Measurements from ENCODE around the gene TRAPPC2L. TPM values are rescaled to one million over a fixed set of nuclear protein-coding genes. Genes with fewer than 3 reads are reported as not detected.

Gene TRAPPC2L
- total RNA-seq, 1 donor from 2014 or later: 41.2 TPM

DNA sequence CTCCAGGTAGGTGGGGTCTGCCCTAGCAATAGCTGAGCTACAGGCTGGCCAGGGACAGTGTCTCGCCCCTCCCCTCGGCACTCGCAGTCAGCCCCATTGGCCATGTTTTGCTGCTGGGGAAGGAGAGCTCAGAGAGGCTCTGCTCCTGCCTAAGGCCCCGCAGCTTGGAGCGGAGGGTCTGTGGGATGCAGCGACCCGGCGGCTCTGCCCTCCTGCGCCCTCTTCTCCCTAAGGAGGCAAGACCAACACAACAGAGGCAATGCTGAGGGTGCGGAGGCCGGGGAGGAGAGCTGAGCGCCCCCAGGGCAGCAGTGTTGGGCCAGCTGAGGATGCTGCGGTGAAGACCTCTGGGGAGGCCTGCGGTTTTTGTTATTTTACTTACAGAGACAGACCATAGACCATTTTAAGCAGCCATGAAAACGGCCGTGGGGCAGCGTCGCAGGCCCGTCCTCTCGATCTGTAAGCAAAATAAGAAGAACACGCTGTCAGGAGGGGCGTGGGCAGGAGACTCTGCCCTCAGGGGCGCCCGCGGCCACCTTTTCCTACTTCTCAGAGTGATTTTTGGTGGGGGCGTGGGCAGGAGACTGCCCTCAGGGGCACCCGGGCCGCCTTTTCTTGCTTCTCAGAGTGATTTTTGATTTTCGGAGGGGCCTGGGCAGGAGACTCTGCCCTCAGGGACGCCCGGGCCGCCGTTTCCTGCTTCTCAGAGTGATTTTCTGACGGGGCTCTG lies 40.9 kb downstream of the TRAPPC2L start:
- intact Hi-C loops (cut with DNase I): no loop called here
- DNase-seq (ENCODE audit: low spot score): no peak
- ATAC-seq: no peak

DNA sequence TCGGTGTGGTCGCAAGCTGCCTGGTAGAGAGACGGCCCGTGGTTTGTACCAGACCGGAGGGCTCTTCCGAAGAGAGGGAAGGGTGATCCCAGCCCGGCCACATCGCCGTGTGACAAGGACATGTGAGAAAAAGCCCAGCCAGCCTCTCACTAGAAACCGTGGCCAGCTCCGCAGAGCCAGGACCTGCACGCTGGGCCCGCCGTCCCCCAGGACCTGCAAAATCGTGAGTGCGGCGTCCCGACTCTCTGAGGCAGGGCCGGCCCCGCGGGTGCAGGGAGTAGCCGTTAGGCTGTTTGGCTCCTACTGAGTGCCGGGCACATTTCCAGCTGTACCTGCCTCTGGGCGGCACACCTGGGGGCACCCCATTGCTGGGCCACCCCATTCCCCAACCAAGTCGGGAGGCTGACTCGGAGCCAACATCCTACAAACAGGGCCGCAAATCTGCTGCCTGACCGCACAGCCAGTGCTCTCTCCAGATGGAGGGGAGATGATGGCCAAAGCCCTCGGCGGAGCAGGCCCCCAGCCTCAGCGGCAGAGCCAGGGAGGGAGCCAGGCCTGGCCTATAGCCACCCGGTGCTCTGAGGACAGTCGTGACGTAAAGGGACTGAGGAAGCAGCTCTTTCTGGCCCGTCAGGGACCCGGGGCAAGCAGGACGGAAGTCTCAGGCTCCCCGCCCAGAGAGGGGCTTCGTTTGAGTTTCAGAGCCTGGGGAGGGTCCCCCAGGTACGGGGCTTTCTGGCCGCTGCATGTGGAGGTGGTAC lies 43.2 kb downstream of the TRAPPC2L start:
- ATAC-seq (no peak), DNase-seq (ENCODE audit: low spot score) (no peak)
- intact Hi-C loops (cut with DNase I): no loop called here

- intact Hi-C loops (cut with DNase I): no loop called here
- ATAC-seq (no peak), DNase-seq (ENCODE audit: low spot score) (no peak)
Observed at GRCh38 chr16:88900662-88901052, 43.7 kb downstream of the TRAPPC2L start.

DNA sequence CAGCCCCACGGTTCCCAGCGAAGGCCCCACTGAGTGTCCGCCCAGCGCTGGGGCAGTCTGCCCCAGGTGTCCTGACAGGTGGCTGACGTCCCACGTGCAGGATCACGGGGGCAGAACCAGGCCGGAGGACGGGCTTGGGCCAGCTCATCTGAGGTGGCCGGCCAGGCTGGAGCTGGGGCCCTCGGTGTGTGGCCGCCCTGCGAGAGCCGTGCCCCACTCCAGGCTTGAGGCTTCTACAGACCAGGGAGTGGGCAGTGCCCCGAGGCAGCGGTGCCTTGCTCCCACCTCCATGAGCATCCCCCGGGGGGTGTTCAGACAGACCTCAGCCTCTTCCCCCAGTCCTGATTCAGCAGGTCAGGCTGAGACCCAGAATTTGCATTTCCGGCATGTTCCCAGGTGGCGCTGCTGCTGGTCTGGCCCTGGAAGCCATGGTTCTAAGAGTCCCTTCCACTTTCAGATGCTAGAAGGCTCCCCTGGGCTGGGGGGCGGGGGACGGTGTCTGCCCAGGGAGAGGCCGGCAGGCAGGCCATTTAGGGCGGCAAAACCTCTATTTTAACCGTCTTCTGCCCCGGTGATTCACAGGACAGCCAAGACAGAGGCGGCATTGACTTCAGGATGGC lies 44.9 kb downstream of the TRAPPC2L start:
- intact Hi-C loops (cut with DNase I): no loop called here
- DNase-seq (ENCODE audit: low spot score) (no peak), ATAC-seq (no peak)

GRCh38 chr16:88902744-88903143 lies 45.8 kb downstream of the TRAPPC2L start:
- DNase-seq (ENCODE audit: low spot score): no peak
- ATAC-seq: no peak
- intact Hi-C loops (cut with DNase I): no loop called here

DNA sequence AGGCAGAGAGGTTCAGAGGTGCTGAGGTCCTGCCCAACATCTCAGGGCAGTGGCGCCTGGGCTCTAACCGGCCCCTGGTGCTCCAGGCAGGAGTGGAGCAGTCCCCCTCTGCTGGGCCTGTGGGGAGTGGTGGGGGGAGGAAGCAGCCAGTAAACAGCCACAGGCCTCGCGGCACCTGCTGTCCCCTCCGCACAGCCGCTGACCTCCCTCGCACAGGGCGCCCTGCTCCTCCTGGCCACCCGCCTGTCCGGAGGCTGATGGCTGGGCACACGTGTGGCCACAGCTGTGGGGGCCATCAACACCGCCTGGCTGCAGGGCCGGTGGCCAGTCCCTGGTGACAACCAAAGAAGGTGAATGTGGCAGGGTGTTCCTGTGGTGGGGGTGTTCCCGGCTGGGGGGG lies 46.3 kb downstream of the TRAPPC2L start:
- intact Hi-C loops (cut with DNase I): no loop called here
- no peak for DNase-seq (ENCODE audit: low spot score)
- ATAC-seq: no peak

GRCh38 chr16:88904676-88905365 lies 47.9 kb downstream of the TRAPPC2L start:
- DNase-seq (ENCODE audit: low spot score): no peak
- intact Hi-C loops (cut with DNase I): no loop called here
- ATAC-seq: no peak

DNA sequence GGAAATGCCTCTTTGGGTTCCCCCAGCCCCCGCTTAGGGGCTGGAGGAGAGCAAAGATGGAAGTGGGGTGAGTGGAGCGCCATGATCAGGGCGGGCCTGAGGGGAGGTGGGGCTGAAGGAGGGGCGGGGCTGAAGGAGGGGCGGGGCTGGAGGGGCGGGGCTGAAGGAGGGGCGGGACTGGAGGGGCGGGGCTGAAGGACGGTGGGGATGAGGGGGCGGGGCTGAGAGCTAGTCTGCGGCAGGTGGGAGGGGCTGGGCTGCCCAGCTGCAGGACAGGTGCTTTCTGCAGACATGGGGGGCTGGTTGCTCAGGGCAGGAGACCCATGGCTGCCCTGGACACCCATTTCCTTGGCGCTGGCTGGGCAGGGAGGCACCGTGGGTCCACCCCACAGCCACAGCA lies 48.6 kb downstream of the TRAPPC2L start:
- ATAC-seq: no peak
- no peak for DNase-seq (ENCODE audit: low spot score)

DNA sequence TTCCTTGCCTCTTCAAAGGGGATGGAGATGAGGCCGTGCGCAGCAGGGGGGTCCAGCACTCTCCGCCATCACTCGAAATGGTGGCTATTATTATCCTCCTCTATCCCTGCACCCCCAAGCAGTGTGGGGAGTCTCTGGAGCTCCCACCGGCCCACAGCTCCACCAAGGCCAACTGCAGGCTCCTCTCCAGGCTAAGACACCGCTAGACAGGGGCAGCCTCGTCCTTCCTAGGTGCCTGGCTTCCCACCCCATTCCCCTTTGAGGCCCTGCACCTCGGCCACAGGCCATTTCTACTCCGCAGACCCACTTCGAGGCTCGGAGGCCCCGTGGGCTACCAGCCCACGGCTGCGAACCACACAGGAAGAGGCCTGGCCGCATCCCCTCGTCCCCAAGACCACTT lies 49.1 kb downstream of the TRAPPC2L start:
- DNase-seq (ENCODE audit: low spot score) (no peak), ATAC-seq (no peak)
- intact Hi-C loops (cut with DNase I): no loop called here

More for the DNA sequence above, 48.6 kb downstream of the TRAPPC2L start:
- intact Hi-C loops (cut with DNase I): no loop called here

DNA sequence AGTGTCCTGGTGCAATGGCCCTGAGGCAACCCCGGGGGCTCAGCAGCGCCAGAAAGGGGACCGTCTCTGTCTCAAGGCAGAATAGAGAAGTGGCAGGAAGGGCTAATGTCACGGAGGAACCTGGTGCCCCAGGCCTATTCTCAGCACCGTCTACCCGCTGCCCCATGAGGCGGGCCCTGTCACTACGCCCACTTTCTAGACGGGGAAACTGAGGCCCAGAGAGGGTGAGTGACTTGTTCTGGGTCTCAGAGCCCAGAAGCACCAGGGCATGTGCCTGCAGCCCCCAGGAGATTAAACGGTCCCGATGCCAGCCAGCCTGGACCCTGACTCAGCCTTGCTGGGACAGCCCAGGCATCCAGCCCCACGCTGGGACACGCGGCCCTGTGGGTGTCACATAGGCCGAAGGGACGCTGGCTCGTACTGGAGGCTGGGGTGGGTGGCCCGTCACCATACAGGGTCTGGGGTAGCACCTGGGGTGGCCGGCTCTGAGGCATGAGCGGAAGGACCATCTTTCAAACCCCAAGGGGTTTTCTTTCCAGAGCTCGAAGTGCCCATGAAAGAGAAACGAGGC lies 49.7 kb downstream of the TRAPPC2L start:
- ATAC-seq: no peak
- DNase-seq (ENCODE audit: low spot score): no peak
- intact Hi-C loops (cut with DNase I): no loop called here

GRCh38 chr16:88907768-88908167 lies 50.8 kb downstream of the TRAPPC2L start:
- no peak for ATAC-seq
- DNase-seq (ENCODE audit: low spot score): no peak
- intact Hi-C loops (cut with DNase I): no loop called here

- intact Hi-C loops (cut with DNase I): no loop called here
- no peak for ATAC-seq
- no peak for DNase-seq (ENCODE audit: low spot score)
Observed at GRCh38 chr16:88908307-88908706, 51.4 kb downstream of the TRAPPC2L start.

DNA sequence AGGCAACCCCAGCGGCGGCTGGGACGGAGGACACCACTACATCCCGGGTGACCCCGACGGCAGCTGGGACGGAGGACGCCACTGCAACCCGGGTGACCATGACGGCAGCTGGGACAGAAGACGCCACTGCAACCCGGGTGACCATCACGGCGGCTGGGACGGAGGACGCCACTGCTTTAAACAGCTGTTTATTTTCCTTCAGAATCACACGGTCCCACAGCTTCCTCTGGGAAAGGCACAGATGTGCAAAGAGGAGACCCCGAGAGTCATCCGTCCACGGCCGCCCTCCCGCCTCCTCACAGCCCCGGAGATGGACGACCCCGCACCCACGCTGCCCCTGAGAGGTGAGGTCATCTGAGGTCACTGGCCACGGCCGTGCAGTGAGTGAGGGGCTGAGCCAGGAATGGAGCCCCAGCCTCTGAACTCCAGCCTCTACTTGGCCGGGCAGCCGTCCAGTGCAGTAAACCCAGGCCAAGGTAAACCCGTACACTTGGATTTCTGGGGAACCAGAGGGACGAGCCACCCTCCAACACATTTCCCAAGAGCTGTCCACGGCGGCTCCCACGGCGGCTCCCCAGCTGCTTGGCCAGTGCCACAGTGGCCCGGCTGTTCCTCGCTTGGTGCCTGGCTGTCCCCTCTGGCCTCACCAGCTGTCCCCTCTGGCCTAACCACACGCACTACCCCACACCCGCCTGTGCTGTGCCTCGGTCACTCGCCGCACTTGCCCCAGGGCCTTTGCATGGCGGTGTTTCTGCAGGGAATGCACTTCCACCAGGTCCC lies 52.7 kb downstream of the TRAPPC2L start:
- peak; percentile 50 for ATAC-seq
- intact Hi-C loops (cut with DNase I): no loop called here
- DNase-seq (ENCODE audit: low spot score): no peak

- DNase-seq (ENCODE audit: low spot score) (no peak), ATAC-seq (no peak)
- intact Hi-C loops (cut with DNase I): no loop called here
Observed at GRCh38 chr16:88910284-88911135, 53.6 kb downstream of the TRAPPC2L start.

- ATAC-seq: peak; percentile 3
- DNase-seq (ENCODE audit: low spot score): no peak
- intact Hi-C loops (cut with DNase I): no loop called here
Observed at GRCh38 chr16:88911136-88911945, 54.4 kb downstream of the TRAPPC2L start.

DNA sequence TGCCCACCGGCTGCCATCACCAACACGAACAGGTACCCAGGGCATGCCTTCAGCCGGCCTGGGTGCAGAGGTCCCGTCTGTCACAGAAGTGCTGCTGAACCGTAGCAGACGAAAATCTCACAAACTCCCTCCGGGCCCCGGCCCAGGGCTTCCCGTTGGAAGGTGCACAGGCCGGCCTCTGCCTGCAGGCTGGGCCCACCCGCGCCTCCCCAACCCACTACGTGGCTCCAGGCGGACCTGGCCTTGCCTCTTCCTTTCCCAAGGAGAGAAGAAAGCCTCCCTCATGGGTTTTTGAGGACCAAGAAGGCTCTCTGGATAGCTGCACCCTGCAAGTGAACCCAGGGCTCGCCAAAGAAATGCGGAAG lies 55.0 kb downstream of the TRAPPC2L start:
- DNase-seq (ENCODE audit: low spot score) (no peak), ATAC-seq (no peak)
- intact Hi-C loops (cut with DNase I): no loop called here
